Panc1 (cell line): ENCODE data around the gene OARD1. TPM values are rescaled to one million over a fixed set of nuclear protein-coding genes. Genes with fewer than 3 reads are reported as not detected.

Source experiments
- ATAC-seq: fragments of 200-7000 bp; cut with Tn5 transposase; 2 replicates; pipeline ENCODE4 v1.9.1; 2020; ENCODE audit warnings: mild to moderate bottlenecking, moderate library complexity
- BruUV-seq: library from RNA; stranded (reverse); fragments of 400-500 nt; replicated peaks from 2 replicates; lab custom pipeline; 2021; lab: Mats Ljungman, UMichigan
- CTCF ChIA-PET: fragments of 300-600 bp; sonication (Branson Sonifier 250); formaldehyde crosslinking; loops from one replicate; lab custom pipeline; 2022; ENCODE audit warnings: antibody characterized with exemption; lab: Charles Lee
- POLR2A ChIA-PET: fragments of 300-600 bp; sonication (Branson Sonifier 250); formaldehyde crosslinking; loops from one replicate; lab custom pipeline; 2022; ENCODE audit warnings: antibody characterized with exemption; lab: Charles Lee
- DNase-seq: peaks from one replicate; pipeline ENCODE4 v3.0.0-alpha.2; 2010; ENCODE audit warnings: low read depth, low spot score
- H3K27ac ChIP-seq: 2 replicates; pipeline ENCODE4 v1.5.1; 2011; ENCODE audit warnings: mild to moderate bottlenecking, low read length, inconsistent platforms
- H3K27me3 ChIP-seq: fragments of 200-500 bp; sonication (Bioruptor generic); 2 replicates; pipeline ENCODE4 v1.6.0; 2014; ENCODE audit warnings: low read length, inconsistent platforms; ENCODE audit not compliant: control insufficient read depth, insufficient read depth
- H3K36me3 ChIP-seq: fragments of 200-500 bp; sonication (Bioruptor generic); 2 replicates; pipeline ENCODE4 v1.5.1; 2014; ENCODE audit warnings: inconsistent platforms, mild to moderate bottlenecking, low read length, moderate library complexity; ENCODE audit not compliant: control insufficient read depth, insufficient read depth
- H3K4me1 ChIP-seq: 2 replicates; pipeline ENCODE4 v1.5.1; 2011; ENCODE audit warnings: inconsistent platforms, mild to moderate bottlenecking, low read length, moderate library complexity; ENCODE audit not compliant: control insufficient read depth, insufficient read depth
- H3K4me3 ChIP-seq, 2 experiments: 2 replicates each; pipeline ENCODE4 v1.5.1; 2011 to 2012; ENCODE audit warnings: low read depth in 2 of 2, low read length in 2 of 2, mild to moderate bottlenecking in 2 of 2, inconsistent platforms in 1 of 2, moderate library complexity in 1 of 2
- H3K9me3 ChIP-seq: fragments of 200-500 bp; sonication (Bioruptor generic); 2 replicates; pipeline ENCODE4 v1.5.1; 2014; ENCODE audit warnings: low read depth, mild to moderate bottlenecking, inconsistent platforms, low read length, moderate library complexity; ENCODE audit not compliant: control insufficient read depth, insufficient read depth
- POLR2AphosphoS5 ChIP-seq: IDR thresholded peaks from 2 replicates; pipeline ENCODE4 v1.6.1; 2012; ENCODE audit warnings: mild to moderate bottlenecking, low read depth, low read length, moderate library complexity
- SIN3A ChIP-seq: IDR thresholded peaks from 2 replicates; pipeline ENCODE4 v1.6.1; 2012; ENCODE audit warnings: low read depth, mild to moderate bottlenecking, low read length, moderate library complexity, borderline replicate concordance; ENCODE audit not compliant: insufficient read depth
- TCF7L2 ChIP-seq: IDR thresholded peaks from 2 replicates; pipeline ENCODE4 v1.6.1; 2011; ENCODE audit warnings: mild to moderate bottlenecking, low read depth, low read length, inconsistent platforms
- in situ Hi-C: cut with HindIII; loops from 2 replicates; pipeline ENCODE4 v1.10.0; 2016; ENCODE audit warnings: low sequenced_read_pairs, low pct_unique_long_range_greater_than_20kb
- intact Hi-C: fragments of 100-400 bp; cut with micrococcal nuclease; formaldehyde crosslinking; loops from one replicate; pipeline ENCODE4 v1.10.0; 2022; ENCODE audit not compliant: unreplicated experiment
- total RNA-seq: library from RNA; stranded (reverse); gene quantifications from one replicate; pipeline ENCODE4 v1.2.1, GENCODE V29; 2021; ENCODE audit not compliant: unreplicated experiment
- TF ChIP-seq, protein P1 (sequence below), 2 experiments: IDR thresholded peaks; 2 replicates each; pipeline ENCODE4 v1.6.1; 2011 to 2012; ENCODE audit warnings: low read depth in 2 of 2, control low read depth in 1 of 2, low read length in 1 of 2, mild to moderate bottlenecking in 1 of 2, moderate library complexity in 1 of 2; ENCODE audit not compliant: insufficient read depth in 1 of 2
- TF ChIP-seq, protein P2 (sequence below): fragments of 450-650 bp; IDR thresholded peaks from 2 replicates; pipeline ENCODE4 v1.5.1; 2017; ENCODE audit warnings: mild to moderate bottlenecking

OARD1 gene
- total RNA-seq, 1 experiment from 2014 or later, result 18.2 TPM

DNA sequence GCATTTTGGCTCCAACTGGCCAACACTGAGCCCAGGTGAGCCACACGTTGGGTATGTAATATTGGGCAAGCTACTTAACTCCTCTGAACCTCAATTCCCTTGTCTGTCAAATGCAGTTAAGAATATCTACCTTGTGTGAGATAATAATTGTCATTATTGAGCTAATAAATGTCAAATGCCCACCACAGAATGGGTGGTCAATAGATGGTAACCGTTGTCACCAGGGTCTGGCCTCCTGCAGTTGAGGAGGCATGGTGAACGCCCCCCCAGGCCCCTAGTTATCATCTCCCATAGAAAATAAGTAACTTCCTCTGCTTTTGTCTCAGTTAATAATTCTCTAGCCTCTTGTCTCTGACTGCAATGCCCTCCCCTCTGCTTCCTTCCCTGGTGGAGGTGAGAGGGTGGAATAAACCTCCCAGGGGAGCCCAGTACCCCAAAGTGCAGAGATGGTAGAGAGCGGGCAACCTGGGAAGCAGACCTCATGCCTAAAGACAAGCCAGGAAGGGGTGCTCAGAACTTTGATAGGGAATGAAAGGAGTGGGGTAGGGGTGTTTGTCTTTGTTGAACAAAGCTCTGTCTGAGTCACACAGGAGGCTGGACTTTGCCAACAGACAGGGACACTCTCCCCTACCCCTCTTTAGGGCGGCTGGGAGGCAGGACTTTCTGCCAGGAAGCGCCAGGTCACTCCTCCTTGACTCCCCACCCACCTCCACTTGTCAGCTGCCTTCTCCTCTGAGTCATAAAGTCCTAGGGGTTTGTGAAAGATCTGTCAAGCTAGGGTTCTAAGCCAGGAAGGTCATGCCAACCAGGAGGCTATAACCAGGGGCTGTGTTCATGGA lies 31.8 kb downstream of the OARD1 start:
- H3K27me3 ChIP-seq, result no peaks in the 10 kb centered on the region; the same call in 1 of the 2 replicates
- intact Hi-C loops (no loop called here), in situ Hi-C loops (no loop called here)
- TF ChIP-seq, protein P1, sequence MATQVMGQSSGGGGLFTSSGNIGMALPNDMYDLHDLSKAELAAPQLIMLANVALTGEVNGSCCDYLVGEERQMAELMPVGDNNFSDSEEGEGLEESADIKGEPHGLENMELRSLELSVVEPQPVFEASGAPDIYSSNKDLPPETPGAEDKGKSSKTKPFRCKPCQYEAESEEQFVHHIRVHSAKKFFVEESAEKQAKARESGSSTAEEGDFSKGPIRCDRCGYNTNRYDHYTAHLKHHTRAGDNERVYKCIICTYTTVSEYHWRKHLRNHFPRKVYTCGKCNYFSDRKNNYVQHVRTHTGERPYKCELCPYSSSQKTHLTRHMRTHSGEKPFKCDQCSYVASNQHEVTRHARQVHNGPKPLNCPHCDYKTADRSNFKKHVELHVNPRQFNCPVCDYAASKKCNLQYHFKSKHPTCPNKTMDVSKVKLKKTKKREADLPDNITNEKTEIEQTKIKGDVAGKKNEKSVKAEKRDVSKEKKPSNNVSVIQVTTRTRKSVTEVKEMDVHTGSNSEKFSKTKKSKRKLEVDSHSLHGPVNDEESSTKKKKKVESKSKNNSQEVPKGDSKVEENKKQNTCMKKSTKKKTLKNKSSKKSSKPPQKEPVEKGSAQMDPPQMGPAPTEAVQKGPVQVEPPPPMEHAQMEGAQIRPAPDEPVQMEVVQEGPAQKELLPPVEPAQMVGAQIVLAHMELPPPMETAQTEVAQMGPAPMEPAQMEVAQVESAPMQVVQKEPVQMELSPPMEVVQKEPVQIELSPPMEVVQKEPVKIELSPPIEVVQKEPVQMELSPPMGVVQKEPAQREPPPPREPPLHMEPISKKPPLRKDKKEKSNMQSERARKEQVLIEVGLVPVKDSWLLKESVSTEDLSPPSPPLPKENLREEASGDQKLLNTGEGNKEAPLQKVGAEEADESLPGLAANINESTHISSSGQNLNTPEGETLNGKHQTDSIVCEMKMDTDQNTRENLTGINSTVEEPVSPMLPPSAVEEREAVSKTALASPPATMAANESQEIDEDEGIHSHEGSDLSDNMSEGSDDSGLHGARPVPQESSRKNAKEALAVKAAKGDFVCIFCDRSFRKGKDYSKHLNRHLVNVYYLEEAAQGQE (IDR thresholded peaks at IDR 0.05; ENCODE audit: insufficient read depth in 1 of 2, low read depth in 2 of 2, low read length in 1 of 2), result no peak
- TF ChIP-seq, protein P2, sequence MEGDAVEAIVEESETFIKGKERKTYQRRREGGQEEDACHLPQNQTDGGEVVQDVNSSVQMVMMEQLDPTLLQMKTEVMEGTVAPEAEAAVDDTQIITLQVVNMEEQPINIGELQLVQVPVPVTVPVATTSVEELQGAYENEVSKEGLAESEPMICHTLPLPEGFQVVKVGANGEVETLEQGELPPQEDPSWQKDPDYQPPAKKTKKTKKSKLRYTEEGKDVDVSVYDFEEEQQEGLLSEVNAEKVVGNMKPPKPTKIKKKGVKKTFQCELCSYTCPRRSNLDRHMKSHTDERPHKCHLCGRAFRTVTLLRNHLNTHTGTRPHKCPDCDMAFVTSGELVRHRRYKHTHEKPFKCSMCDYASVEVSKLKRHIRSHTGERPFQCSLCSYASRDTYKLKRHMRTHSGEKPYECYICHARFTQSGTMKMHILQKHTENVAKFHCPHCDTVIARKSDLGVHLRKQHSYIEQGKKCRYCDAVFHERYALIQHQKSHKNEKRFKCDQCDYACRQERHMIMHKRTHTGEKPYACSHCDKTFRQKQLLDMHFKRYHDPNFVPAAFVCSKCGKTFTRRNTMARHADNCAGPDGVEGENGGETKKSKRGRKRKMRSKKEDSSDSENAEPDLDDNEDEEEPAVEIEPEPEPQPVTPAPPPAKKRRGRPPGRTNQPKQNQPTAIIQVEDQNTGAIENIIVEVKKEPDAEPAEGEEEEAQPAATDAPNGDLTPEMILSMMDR, result no peak
- TF ChIP-seq SIN3A (no peak), POLR2AphosphoS5 (no peak), TCF7L2 (no peak)
- H3K27ac ChIP-seq, result no peak overlapping the region
- ATAC-seq, result no peak
- ChIA-PET CTCF (interaction anchor here (0.5 to 0.6 kb wide), 2 partner anchors 145 to 335 kb away, joined by 3 read pairs; no protein-coding TSS in a partner anchor), POLR2A (no interaction called here)
- no peak for DNase-seq
- 0 out of 2 replicates have a peak, but pooled peaks cover 5% of the 10 kb centered on the region for H3K4me1 ChIP-seq
- no peak overlapping the region for H3K4me3 ChIP-seq
- BruUV-seq, result no TSS peak
- no peaks in the 10 kb centered on the region for H3K36me3 ChIP-seq
- no peaks in the 10 kb centered on the region for H3K9me3 ChIP-seq

DNA sequence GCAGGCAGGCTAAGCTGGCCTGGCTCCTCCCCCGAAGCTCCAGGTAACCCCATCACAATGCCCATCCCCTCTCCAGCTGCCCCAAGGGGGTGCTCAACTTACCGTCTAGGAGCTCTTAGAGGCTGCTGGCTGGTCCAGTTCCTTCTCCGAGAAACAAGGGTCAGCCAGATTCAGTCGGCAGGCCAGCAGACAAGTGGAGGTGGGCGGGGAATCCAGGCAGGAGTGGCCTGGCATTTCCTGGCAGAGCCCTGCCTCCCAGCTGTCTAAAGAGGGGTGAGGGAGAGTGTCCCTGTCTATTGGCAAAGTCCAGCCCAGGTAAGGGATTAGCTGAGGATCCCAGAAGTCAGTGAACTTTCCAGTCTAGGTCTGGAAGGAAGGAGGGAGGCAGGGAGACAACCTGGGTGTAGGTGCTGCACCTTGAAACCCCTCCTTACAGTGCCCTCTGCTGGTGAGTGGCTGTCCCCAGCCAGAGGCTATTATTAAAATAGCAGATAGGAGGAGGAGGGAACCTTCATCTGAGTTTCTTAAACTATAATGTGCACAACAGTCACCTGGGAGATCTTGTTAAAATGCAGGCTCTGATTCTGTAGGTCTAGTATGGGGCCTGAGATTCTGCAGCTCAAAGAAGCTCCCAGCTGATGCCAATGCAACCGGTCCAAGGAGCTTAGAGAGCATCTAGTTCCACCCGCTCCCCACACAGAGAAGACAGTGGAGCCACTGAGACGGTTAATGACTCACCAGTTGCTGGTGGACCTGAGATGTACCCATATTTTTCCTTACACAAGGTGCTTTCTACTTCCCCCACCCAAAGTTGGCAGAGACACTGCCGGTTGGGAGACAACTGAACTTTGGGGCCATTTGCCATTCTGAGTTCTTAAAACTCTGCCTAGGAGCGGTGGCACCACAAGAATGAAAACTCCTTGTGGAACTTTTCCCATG lies 32.8 kb downstream of the OARD1 start, which contains the start of gene UNC5CL:
UNC5CL (minus strand) TSS at position 162 of the 939 bp plus-strand sequence. CDS start 4,147 bp downstream, outside the sequence.
- Histone ChIP-seq H3K36me3 (no peaks in the 10 kb centered on the region), H3K4me3 (no peak within 1 kb of the TSS), H3K4me1 (0 out of 2 replicates have a peak, but pooled peaks cover 5% of the 10 kb centered on the region), H3K9me3 (no peaks in the 10 kb centered on the region), H3K27ac (no peak within 1 kb of the TSS), H3K27me3 (no peaks in the 10 kb centered on the region; the same call in 1 of the 2 replicates)
- peak; percentile 25 for DNase-seq
- BruUV-seq, result no TSS peak
- POLR2A ChIA-PET, result no interaction called here
- CTCF ChIA-PET, result interaction anchor here (0.5 to 0.6 kb wide), 3 partner anchors 33 to 334 kb away, joined by 3 read pairs; partner anchors contain the start of gene OARD1
- peak; percentile 80 for ATAC-seq
- TF ChIP-seq, protein P2, result peak; percentile 86
- no peak for TF ChIP-seq SIN3A
- TF ChIP-seq POLR2AphosphoS5, result no peak
- in situ Hi-C loops (no loop called here), intact Hi-C loops (no loop called here)
